ENCODE measurements around the gene ITPKB. TPM values are rescaled to one million over a fixed set of nuclear protein-coding genes. Genes with fewer than 3 reads are reported as not detected.

Gene ITPKB
- total RNA-seq, 1 donor, result 6.2 TPM

GRCh38 chr1:226688808-226689207, 50.3 kb downstream of the ITPKB start:
- H3K36me3 ChIP-seq (ENCODE audit: insufficient read depth, low read length), result no peaks in the 10 kb centered on the region
- H3K79me2 ChIP-seq (ENCODE audit: insufficient read depth, low read length), result no peaks in the 10 kb centered on the region
- H3K9me3 ChIP-seq (ENCODE audit: low read depth, low read length), result no peaks in the 10 kb centered on the region
- H2AFZ ChIP-seq (ENCODE audit: low read length), result no peak overlapping the region
- H4K20me1 ChIP-seq (ENCODE audit: insufficient read depth, low read length), result no peaks in the 10 kb centered on the region
- no peaks in the 10 kb centered on the region for H3K4me1 ChIP-seq (ENCODE audit: insufficient read depth, low read length)
- no peak overlapping the region for H3K4me3 ChIP-seq (ENCODE audit: insufficient read depth, low read length)
- peak; percentile 58 for DNase-seq (ENCODE audit: insufficient read length, low spot score, missing footprints)
- TF ChIP-seq CTCF (IDR thresholded peaks at IDR 0.05; ENCODE audit: extremely low read depth, low read depth, low read length), result no peak
- H3K4me2 ChIP-seq (ENCODE audit: insufficient read depth, low read length), result no peak overlapping the region
- H3K27me3 ChIP-seq (ENCODE audit: insufficient read depth, low read length), result peaks cover 4% of the 10 kb centered on the region
- H3K27ac ChIP-seq (ENCODE audit: low read depth, low read length), result no peak overlapping the region

DNA sequence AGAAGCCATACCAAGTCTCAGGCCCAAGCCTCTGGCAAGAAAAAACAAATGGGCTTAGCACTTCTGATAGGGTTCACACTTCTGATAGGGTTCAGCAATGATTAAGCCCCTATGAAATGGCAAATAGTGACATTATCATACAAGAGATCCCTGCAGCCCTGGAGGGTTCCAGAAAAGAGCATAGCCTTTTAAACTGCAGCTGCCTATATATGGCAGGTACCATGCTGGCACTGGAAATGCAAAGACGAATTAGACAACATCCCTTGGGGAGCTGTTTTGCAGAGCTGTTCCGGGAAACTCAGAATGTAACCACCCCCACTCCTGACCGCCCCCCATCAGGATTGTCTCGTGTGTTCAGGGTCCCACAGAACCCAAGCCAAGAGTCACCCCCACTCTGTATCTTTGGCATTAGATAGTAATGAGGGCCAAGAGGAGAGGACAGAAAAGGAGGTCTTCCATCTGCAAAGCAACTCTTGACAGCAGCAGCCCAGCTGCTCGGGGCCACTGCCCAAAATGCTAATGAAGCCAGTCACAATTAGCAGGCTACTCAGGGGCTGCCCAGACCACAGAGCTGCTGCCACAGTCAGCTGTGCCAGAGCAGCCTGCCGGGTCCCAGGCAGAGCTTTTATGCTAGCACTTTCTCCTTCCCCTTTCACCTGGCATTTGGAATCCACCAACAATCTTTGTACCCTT, 50.9 kb downstream of the ITPKB start:
- Histone ChIP-seq H2AFZ (ENCODE audit: low read length) (no peak overlapping the region), H3K27me3 (ENCODE audit: insufficient read depth, low read length) (peaks cover 4% of the 10 kb centered on the region), H3K4me1 (ENCODE audit: insufficient read depth, low read length) (no peaks in the 10 kb centered on the region), H3K36me3 (ENCODE audit: insufficient read depth, low read length) (no peaks in the 10 kb centered on the region), H4K20me1 (ENCODE audit: insufficient read depth, low read length) (no peaks in the 10 kb centered on the region), H3K9me3 (ENCODE audit: low read depth, low read length) (no peaks in the 10 kb centered on the region), H3K4me2 (ENCODE audit: insufficient read depth, low read length) (no peak overlapping the region), H3K79me2 (ENCODE audit: insufficient read depth, low read length) (no peaks in the 10 kb centered on the region), H3K27ac (ENCODE audit: low read depth, low read length) (no peak overlapping the region), H3K4me3 (ENCODE audit: insufficient read depth, low read length) (no peak overlapping the region)
- DNase-seq (ENCODE audit: insufficient read length, low spot score, missing footprints), result peak; percentile 55
- no peak for TF ChIP-seq CTCF (IDR thresholded peaks at IDR 0.05; ENCODE audit: extremely low read depth, low read depth, low read length)

DNA sequence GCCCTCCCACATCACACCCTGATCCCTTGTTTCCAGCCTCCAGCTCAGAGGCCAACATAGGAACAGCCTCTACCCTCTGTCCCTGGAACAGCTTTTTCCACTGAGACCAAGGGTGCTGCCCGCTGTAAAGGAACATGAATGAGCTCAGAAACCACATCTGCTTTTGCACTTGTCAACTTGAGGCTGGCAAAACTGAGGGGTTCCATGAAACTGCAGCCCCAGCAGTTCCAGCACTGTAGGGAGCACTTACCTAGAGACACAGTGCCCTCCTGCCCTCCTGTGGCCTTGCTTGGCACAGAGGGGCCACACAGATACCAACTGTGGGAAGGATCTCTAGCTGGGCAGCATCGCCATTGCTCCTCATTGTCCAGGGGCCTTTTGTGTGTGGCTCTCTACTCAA, 51.7 kb downstream of the ITPKB start:
- Histone ChIP-seq H3K9me3 (ENCODE audit: low read depth, low read length) (no peaks in the 10 kb centered on the region), H3K4me3 (ENCODE audit: insufficient read depth, low read length) (no peak overlapping the region), H4K20me1 (ENCODE audit: insufficient read depth, low read length) (no peaks in the 10 kb centered on the region), H3K36me3 (ENCODE audit: insufficient read depth, low read length) (no peaks in the 10 kb centered on the region), H3K4me2 (ENCODE audit: insufficient read depth, low read length) (no peak overlapping the region), H3K27ac (ENCODE audit: low read depth, low read length) (no peak overlapping the region), H3K79me2 (ENCODE audit: insufficient read depth, low read length) (no peaks in the 10 kb centered on the region), H2AFZ (ENCODE audit: low read length) (no peak overlapping the region), H3K4me1 (ENCODE audit: insufficient read depth, low read length) (no peaks in the 10 kb centered on the region), H3K27me3 (ENCODE audit: insufficient read depth, low read length) (peaks cover 8% of the 10 kb centered on the region)
- no peak for DNase-seq (ENCODE audit: insufficient read length, low spot score, missing footprints)
- peak; percentile 8 for TF ChIP-seq CTCF (IDR thresholded peaks at IDR 0.05; ENCODE audit: extremely low read depth, low read depth, low read length)

GRCh38 chr1:226686440-226687425, 52.3 kb downstream of the ITPKB start:
- no peaks in the 10 kb centered on the region for H3K9me3 ChIP-seq (ENCODE audit: low read depth, low read length)
- no peak overlapping the region for H3K4me3 ChIP-seq (ENCODE audit: insufficient read depth, low read length)
- H3K4me2 ChIP-seq (ENCODE audit: insufficient read depth, low read length), result no peak overlapping the region
- no peak overlapping the region for H3K27ac ChIP-seq (ENCODE audit: low read depth, low read length)
- peaks cover 11% of the 10 kb centered on the region for H3K27me3 ChIP-seq (ENCODE audit: insufficient read depth, low read length)
- no peaks in the 10 kb centered on the region for H3K36me3 ChIP-seq (ENCODE audit: insufficient read depth, low read length)
- no peaks in the 10 kb centered on the region for H3K79me2 ChIP-seq (ENCODE audit: insufficient read depth, low read length)
- no peak overlapping the region for H2AFZ ChIP-seq (ENCODE audit: low read length)
- TF ChIP-seq CTCF (IDR thresholded peaks at IDR 0.05; ENCODE audit: extremely low read depth, low read depth, low read length), result no peak
- no peak for DNase-seq (ENCODE audit: insufficient read length, low spot score, missing footprints)
- no peaks in the 10 kb centered on the region for H4K20me1 ChIP-seq (ENCODE audit: insufficient read depth, low read length)
- no peaks in the 10 kb centered on the region for H3K4me1 ChIP-seq (ENCODE audit: insufficient read depth, low read length)
